ENCODE results near the gene CFAP410. TPM values are rescaled to one million over a fixed set of nuclear protein-coding genes. Genes with fewer than 3 reads are reported as not detected.
"Not testable (repeated sequence)": the region's sequence is repeated elsewhere in the genome, so short reads cannot be mapped to it uniquely, and the experiment has no call there.

Gene CFAP410
- total RNA-seq, 1 donor from 2014 or later, result 20.6 TPM

DNA sequence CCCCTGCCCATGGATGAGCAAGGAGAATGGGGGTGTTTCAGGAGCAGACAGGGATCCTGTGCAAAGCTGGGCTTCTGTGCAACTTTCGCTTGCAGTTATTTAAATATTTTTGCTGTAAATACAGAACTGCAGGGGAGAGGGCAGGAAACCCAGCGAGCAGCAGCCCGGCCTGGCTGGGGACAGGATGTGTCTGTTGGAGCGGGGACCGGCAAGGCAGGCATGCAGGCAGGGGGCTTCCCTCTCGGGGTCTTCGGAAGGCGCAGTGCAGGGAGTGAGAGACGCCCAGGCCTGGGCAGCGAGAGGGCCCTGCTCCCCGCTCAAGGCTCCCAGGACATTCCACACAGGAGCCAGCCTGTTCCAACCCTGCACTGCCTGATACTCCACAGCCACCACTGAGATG, 55.2 kb downstream of the CFAP410 start:
- Mint-ChIP-seq H3K36me3 (ENCODE audit: unreplicated experiment) (no peaks in the 10 kb centered on the region), H3K4me3 (ENCODE audit: unreplicated experiment) (no peak overlapping the region), H3K27ac (ENCODE audit: unreplicated experiment) (no peak overlapping the region), H3K4me1 (ENCODE audit: low read depth, unreplicated experiment) (peaks cover 24% of the 10 kb centered on the region), H3K9me3 (ENCODE audit: unreplicated experiment) (peaks cover 8% of the 10 kb centered on the region), H3K27me3 (ENCODE audit: unreplicated experiment) (peaks cover 4% of the 10 kb centered on the region)
- no peak for TF ChIP-seq CTCF (IDR thresholded peaks at IDR 0.05; ENCODE audit: partially characterized antibody, unreplicated experiment)
- peak; percentile 18 for DNase-seq

DNA sequence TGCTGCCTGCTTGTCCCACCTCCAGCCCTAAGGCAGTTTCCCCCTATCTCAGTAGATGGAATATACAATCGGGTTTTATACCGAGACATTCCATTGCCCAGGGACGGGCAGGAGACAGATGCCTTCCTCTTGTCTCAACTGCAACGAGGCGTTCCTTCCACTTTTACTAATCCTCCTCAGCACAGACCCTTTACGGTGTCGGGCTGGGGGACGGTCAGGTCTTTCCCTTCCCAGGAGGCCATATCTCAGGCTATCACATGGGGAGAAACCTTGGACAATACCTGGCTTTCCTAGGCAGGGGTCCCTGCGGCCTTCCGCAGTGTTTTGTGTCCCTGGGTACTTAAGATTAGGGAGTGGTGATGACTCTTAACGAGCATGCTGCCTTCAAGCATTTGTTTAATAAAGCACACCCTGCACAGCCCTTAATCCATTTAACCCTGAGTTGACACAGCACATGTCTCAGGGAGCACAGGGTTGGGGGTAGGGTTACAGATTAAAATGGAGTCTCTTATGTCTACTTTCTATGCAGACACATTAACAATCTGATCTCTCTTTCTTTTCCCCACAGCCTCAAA, 55.9 kb downstream of the CFAP410 start:
- H3K4me1 Mint-ChIP-seq (ENCODE audit: low read depth, unreplicated experiment), result peaks cover 26% of the 10 kb centered on the region
- H3K36me3 Mint-ChIP-seq (ENCODE audit: unreplicated experiment); H3K9me3 Mint-ChIP-seq (ENCODE audit: unreplicated experiment); H3K27me3 Mint-ChIP-seq (ENCODE audit: unreplicated experiment): not testable (repeated sequence)
- peak overlapping the region; percentile 38 for H3K27ac Mint-ChIP-seq (ENCODE audit: unreplicated experiment)
- peak; percentile 8 for DNase-seq
- peak overlapping the region; percentile 30 for H3K4me3 Mint-ChIP-seq (ENCODE audit: unreplicated experiment)

DNA sequence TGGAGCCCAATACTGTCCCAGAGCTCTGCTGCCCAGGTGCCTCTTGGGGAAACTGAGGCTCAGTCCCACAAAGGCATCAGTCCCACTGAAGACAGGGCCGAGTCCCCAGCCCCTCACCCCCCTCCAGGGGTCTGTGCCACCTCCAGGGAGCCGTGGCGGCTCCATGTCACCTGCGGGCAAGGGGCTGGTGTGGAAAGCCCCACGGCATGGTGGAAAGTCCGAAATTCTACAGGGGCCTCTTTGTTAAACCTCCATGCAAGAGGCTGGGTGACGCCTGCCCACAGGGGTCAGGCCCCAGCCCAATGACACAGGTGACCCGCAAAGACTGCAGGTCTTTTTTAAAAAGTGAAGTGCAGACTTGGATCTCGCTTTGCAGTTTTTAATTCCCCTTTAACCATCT, 56.8 kb downstream of the CFAP410 start:
- peaks cover 27% of the 10 kb centered on the region for H3K4me1 Mint-ChIP-seq (ENCODE audit: low read depth, unreplicated experiment)
- H3K9me3 Mint-ChIP-seq (ENCODE audit: unreplicated experiment), result peaks cover 10% of the 10 kb centered on the region
- no peak overlapping the region for H3K4me3 Mint-ChIP-seq (ENCODE audit: unreplicated experiment)
- TF ChIP-seq CTCF (IDR thresholded peaks at IDR 0.05; ENCODE audit: partially characterized antibody, unreplicated experiment), result no peak
- DNase-seq, result no peak
- H3K27me3 Mint-ChIP-seq (ENCODE audit: unreplicated experiment), result peaks cover 4% of the 10 kb centered on the region
- H3K27ac Mint-ChIP-seq (ENCODE audit: unreplicated experiment), result no peak overlapping the region
- no peaks in the 10 kb centered on the region for H3K36me3 Mint-ChIP-seq (ENCODE audit: unreplicated experiment)

DNA sequence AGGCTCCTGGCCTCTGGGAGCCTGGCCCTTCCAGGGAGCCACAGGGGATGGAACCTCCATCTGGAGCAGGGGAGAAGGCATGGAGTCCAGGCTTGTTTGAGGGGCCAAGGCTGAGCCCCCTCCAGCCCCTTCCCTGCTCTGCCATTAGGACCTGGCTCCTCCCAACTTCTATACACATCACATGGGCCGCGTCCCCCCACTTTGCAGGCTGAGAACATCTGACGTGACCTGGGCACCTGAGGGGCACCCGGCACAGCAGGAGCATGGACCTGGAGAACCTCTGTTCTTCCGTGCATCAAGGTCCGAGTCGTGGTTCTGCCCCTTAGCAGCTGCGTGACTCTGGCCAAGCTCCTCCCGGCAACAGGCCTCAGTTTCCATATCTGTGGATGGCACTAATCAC, 57.4 kb downstream of the CFAP410 start:
- Mint-ChIP-seq H3K27ac (ENCODE audit: unreplicated experiment) (no peak overlapping the region), H3K9me3 (ENCODE audit: unreplicated experiment) (peaks cover 10% of the 10 kb centered on the region), H3K4me1 (ENCODE audit: low read depth, unreplicated experiment) (peaks cover 27% of the 10 kb centered on the region), H3K27me3 (ENCODE audit: unreplicated experiment) (peaks cover 4% of the 10 kb centered on the region), H3K4me3 (ENCODE audit: unreplicated experiment) (no peak overlapping the region), H3K36me3 (ENCODE audit: unreplicated experiment) (no peaks in the 10 kb centered on the region)
- no peak for TF ChIP-seq CTCF (IDR thresholded peaks at IDR 0.05; ENCODE audit: partially characterized antibody, unreplicated experiment)
- DNase-seq, result no peak

- Mint-ChIP-seq H3K27ac (ENCODE audit: unreplicated experiment) (peak overlapping the region; percentile 45), H3K9me3 (ENCODE audit: unreplicated experiment) (peaks cover 10% of the 10 kb centered on the region), H3K4me1 (ENCODE audit: low read depth, unreplicated experiment) (peaks cover 27% of the 10 kb centered on the region), H3K36me3 (ENCODE audit: unreplicated experiment) (peaks cover 5% of the 10 kb centered on the region), H3K27me3 (ENCODE audit: unreplicated experiment) (peaks cover 4% of the 10 kb centered on the region), H3K4me3 (ENCODE audit: unreplicated experiment) (peak overlapping the region; percentile 49)
- no peak for TF ChIP-seq CTCF (IDR thresholded peaks at IDR 0.05; ENCODE audit: partially characterized antibody, unreplicated experiment)
- DNase-seq, result peak; percentile 20
Observed at GRCh38 chr21:44279354-44280260, 59.6 kb downstream of the CFAP410 start.

Other genes with a start within 250 kb of the CFAP410 start
- 22.1 TPM for gene PWP2, start 232.0 kb downstream of the CFAP410 start, total RNA-seq (ENCODE audit: unreplicated experiment)
- gene GATD3, start 205.7 kb downstream of the CFAP410 start, total RNA-seq (ENCODE audit: unreplicated experiment), result 64.6 TPM
- gene ICOSLG, start 98.4 kb downstream of the CFAP410 start, total RNA-seq (ENCODE audit: unreplicated experiment), result 0.37 TPM
- not detected for gene DNMT3L, start 77.5 kb downstream of the CFAP410 start, total RNA-seq (ENCODE audit: unreplicated experiment)
- not detected for gene AIRE, start 53.5 kb downstream of the CFAP410 start, total RNA-seq (ENCODE audit: unreplicated experiment)
- gene PFKL, start 39.3 kb downstream of the CFAP410 start, total RNA-seq (ENCODE audit: unreplicated experiment), result 48.6 TPM
- gene TRPM2, start 14.2 kb upstream of the CFAP410 start, total RNA-seq (ENCODE audit: unreplicated experiment), result not detected
- gene LRRC3, start 116.1 kb upstream of the CFAP410 start, total RNA-seq (ENCODE audit: unreplicated experiment), result 5.8 TPM
- gene KRTAP10-1, start 200.8 kb upstream of the CFAP410 start, total RNA-seq (ENCODE audit: unreplicated experiment), result not detected
- not detected for gene KRTAP10-2, start 212.1 kb upstream of the CFAP410 start, total RNA-seq (ENCODE audit: unreplicated experiment)
- gene KRTAP10-3, start 219.4 kb upstream of the CFAP410 start, total RNA-seq (ENCODE audit: unreplicated experiment), result not detected
- gene KRTAP10-4, start 234.3 kb upstream of the CFAP410 start, total RNA-seq (ENCODE audit: unreplicated experiment), result not detected
- not detected for gene KRTAP10-5, start 241.2 kb upstream of the CFAP410 start, total RNA-seq (ENCODE audit: unreplicated experiment)